Measurements from ENCODE around the gene BUD31.
"Not testable (repeated sequence)": the region's sequence is repeated elsewhere in the genome, so short reads cannot be mapped to it uniquely, and the experiment has no call there.

BUD31 gene

DNA sequence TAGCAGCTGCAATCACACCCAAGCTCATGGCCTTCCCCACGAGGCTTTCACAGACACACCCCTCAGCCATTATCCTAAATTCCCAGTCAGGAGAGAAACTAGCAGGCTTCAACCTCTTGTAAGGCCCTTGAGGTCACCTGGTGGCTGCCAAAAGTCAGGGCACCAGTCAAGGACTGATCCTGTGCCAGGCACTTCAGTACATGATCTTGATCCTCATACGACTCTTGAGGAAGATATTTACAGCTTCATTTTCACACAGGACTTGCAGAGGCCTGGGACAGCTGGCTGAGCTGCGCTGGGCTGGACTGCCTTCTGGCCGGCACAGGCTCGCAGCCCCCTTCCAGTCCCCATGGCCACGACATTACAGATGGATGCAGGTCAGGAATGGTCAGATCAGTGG, 9.2 kb upstream of the BUD31 start:
- DNase-seq (ENCODE audit: low read depth), result no peak

GRCh38 chr7:99402854-99403253, 5.9 kb upstream of the BUD31 start:
- no peak for DNase-seq (ENCODE audit: low read depth)

GRCh38 chr7:99403764-99404163, 5.0 kb upstream of the BUD31 start:
- DNase-seq (ENCODE audit: low read depth), result no peak

DNA sequence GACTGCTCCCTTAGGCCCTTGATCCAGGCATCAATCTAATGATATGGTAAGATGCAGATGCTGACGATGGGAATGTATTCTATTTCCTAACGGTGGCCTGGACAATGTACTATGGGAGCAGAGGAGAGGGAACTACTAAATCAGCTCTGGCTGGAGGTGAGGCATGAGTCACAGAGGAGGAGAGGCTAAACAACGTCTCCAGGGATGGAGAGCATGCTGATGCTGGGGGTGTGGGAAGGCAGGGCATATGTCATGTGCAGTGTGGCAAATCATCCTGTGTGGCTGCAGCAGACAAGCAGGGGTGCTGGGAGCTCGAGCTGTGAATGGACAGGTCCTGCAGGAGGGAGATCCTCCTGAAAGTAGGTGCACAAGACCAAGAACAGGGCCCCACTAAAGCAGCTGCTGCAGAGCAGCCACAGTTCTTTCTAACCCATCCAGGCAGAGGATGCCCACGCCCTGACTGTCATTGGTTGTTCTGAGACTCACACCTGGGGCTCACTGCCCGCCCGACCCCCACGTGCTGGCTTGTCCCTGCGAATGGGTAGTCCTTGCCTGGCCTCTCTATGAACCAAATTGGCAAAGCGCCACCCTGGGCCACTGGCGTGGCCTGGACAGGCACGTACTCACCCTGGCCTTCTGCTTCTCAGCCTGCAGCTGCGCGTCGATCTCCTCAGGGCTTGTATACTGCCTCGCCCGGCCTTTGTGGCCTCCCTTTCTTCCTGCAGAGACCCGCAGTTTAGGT, 4.4 kb upstream of the BUD31 start:
- DNase-seq (ENCODE audit: low read depth), result peak; percentile 87

DNA sequence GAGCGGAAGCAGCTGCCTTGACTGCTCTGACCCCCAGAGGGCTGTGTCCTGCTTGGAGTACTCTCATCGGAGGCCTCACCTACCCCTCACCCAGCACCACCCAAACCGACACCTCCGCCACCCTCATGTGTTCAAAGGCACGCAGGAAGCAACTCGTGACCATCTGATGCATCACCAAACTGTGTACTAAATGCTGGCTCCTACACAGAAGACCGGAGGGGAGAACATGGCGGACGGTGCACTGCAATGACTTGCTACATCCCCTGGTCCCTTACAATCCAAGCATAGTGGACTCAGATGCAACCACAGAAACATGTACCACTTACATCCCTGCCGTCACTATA, 3.8 kb upstream of the BUD31 start:
- no peak for DNase-seq (ENCODE audit: low read depth)

GRCh38 chr7:99406557-99406956, 2.2 kb upstream of the BUD31 start:
- DNase-seq (ENCODE audit: low read depth), result no peak

- peak; percentile 78 for DNase-seq (ENCODE audit: low read depth)
Observed at GRCh38 chr7:99407872-99408378, 844 bp upstream of the BUD31 start.

GRCh38 chr7:99409192-99409572, 413 bp downstream of the BUD31 start:
- no peak for DNase-seq (ENCODE audit: low read depth)

DNA sequence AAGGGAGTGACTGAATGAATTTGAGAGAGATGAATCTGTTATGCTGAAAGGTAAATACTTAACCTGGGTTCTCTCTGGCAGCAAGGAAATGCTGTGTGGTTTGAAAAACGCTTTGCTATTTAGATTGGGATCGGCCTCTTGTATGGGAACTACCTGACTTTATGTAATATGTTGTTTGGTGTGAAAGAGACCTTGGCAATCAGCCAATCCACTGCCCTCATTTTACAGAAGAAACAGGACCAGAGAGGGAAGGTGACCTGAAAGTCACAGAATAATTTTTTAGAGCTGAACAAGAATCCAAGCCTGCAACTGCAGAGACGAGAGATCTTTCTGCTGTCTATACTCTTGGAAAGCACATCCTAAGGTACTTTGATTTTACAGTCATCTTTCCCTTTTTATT, 1.0 kb downstream of the BUD31 start:
- no peak for DNase-seq (ENCODE audit: low read depth)

- DNase-seq (ENCODE audit: low read depth), result no peak
Observed at GRCh38 chr7:99410635-99411034, 1.9 kb downstream of the BUD31 start.

DNA sequence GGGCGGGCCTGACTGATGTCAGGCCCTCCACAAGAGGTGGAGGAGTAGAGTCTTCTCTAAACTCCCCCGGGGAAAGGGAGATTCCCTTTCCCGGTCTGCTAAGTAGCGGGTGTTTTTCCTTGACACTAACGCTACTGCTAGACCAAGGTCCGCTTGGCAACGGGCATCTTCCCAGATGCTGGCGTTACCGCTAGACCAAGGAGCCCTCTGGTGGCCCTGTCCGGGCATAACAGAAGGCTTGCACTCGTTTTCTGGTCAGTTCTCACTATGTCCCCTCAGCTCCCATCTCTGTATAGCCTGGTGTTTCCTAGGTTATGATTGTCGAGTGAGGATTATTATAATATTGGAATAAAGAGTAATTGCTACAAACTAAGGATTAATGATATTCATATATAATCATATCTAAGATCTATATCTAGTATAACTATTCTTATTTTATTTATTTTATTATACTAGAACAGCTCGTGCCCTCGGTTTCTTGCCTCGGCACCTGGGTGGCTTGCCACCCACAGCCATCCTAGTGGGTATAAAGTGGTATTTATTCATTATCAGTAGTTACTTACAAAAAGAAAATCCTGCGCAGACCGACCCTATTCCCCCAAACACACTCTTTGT, 6.9 kb downstream of the BUD31 start:
- peak; percentile 70 for DNase-seq (ENCODE audit: low read depth)

DNA sequence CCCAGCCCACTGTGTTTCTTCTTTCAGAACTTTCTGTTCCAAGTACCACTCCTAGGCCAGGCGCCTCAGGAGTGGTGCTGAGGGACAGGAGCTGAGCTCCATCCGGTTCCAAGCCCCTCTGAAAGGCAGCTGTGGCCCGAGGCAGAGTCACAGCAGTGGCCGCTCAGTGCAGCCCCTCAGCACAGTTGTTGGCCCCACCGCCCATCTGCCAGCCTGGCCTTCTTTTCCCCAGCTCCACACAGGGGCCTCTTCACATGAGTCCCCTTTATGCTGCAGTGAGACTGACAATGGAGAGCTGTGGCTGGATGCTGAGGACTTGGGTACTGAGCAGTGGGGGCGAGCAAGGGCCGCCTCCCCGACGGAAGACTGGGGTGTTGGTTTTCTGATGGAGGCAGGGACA, 9.5 kb downstream of the BUD31 start:
- no peak for DNase-seq (ENCODE audit: low read depth)

DNA sequence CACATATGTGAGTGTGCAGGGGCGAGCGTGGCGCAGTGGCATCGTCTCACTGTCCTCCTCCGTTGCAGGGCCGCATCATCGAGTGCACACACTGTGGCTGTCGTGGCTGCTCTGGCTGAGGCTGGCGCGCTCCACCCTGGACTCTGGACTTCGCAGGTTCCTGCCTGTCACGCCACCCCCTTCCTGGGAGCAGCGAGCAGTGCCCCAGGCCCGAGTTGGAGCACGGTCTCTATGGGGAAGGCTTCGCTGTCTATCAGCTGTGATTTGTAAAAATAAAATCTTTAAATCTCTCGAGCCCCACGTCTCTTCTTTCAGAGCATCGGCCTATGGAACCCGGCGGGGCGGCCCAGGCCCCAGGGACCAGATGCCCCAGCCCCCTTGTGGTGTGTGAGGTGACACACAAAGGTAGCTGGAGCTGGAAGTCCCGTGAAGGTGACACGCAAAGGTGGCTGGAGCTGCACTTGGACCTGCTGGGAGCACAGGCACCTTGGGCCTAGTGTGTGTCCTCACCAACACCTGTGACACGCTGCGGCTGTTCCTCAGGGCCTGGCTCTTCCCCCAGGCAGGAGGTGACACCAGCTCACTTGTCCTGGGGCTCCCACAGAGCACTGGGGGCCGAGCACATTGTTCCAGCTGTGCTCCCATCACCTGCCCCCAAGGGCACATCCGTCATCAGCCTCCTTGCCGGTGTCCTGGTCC, 10.7 kb downstream of the BUD31 start:
- no peak for DNase-seq (ENCODE audit: low read depth)

DNA sequence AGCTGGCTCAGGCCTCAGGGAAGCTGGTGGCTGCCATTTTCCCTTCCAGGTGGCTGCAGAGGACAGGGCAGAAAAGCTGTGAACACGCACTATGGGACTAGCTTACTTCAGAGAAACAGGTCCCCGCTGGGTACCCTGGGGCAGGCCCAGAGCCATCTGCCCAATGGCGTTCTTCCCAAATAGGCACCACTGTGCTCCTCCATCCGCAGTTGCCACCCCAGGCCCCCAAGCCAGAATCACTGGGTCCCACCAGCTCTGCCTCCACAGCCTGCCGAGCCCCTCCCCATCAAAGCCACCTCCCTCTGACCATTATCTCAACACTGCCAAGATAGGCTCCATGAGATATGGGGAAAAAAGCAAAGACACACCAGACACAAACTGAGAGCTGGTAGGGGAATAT, 11.4 kb downstream of the BUD31 start:
- no peak for DNase-seq (ENCODE audit: low read depth)

GRCh38 chr7:99420986-99421385, 12.2 kb downstream of the BUD31 start:
- no peak for DNase-seq (ENCODE audit: low read depth)

GRCh38 chr7:99422186-99422585, 13.4 kb downstream of the BUD31 start:
- no peak for DNase-seq (ENCODE audit: low read depth)

GRCh38 chr7:99422625-99423024, 13.9 kb downstream of the BUD31 start:
- no peak for DNase-seq (ENCODE audit: low read depth)

- no peak for DNase-seq (ENCODE audit: low read depth)
Observed at GRCh38 chr7:99424932-99425730, 16.4 kb downstream of the BUD31 start.

DNA sequence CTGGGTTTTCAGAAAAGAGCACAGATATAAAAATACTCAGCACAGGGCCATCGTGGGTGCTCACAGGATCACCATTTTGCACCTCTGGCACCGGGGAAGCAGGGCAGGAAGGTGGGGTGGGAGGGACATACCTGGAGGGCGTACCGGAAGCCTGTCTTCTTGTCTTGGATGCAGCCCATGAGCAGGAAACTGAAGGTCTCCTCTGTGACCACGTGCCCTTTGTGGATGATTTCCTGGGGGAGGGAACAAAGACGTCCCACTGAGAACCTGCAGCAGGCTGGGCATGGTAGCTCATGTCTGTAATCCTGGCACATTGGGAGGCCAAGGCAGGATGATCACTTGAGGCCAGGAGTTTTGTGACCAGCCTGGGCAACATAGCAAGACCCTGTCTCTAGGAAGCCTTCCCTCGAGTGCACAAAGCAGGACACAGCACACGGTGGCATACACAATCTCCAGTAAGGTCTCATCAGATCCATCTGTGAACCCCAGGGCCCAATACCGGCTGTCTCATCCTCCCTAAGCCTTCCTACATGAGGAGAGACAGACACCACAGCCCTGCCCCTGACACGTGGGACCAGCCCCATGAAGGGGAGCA, 20.3 kb downstream of the BUD31 start:
- DNase-seq (ENCODE audit: low read depth), result no peak

DNA sequence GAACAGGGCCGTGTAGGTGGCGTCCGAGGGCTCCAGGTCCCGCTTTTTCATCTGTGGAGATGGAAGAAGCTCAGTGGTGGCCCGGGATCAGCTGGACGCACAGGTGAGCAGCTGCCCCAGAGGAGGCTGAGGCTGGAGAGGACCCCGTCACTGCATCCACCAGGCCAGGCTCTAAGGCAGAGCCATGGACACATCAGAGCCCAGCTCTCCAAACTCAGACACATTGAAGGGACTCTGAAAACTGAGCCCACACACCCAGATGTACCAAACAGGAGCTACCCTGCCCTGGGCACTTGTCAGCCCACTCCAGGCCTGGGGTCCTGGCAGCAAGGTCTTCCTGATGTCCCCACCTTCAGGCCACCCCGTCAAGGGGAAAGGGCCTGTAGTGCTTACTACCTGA, 21.0 kb downstream of the BUD31 start:
- DNase-seq (ENCODE audit: low read depth), result no peak

DNA sequence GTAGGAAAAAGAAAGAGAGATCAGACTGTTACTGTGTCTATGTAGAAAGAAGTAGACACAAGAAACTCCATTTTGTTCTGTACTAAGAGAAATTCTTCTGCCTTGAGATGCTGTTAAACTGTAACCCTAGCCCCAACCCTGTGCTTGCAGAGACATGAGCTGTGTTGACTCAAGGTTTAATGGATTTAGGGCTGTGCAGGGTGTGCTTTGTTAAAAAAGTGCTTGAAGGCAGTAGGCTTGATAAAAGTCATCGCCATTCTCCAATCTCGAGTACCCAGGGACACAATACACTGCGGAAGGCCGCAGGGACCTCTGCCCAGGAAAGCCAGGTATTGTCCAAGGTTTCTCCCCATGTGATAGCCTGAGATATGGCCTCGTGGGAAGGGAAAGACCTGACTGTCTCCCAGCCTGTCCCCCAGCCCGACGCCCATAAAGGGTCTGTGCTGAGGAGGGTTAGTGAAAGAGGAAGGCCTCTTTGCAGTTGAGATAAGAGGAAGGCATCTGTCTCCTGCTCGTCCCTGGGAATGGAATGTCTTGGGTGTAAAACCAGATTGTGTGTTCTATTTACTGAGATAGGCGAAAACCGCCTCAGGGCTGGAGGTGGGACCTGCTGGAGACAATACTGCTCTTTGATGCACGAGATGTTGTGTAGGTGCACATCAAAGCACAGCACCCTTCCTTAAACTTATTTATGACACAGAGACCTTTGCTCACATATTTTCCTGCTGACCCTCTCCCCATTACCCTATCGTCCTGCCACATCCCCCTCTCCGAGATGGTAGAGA, 23.2 kb downstream of the BUD31 start:
- DNase-seq (ENCODE audit: low read depth), result not testable (repeated sequence)
